GM21529 (cell line): ENCODE results near the gene SORL1.

ENCODE experiments used
- ATAC-seq: cut with Tn5 transposase; IDR thresholded peaks from one replicate; pipeline ENCODE4 v1.9.1; 2021; ENCODE audit not compliant: unreplicated experiment

Gene SORL1

DNA sequence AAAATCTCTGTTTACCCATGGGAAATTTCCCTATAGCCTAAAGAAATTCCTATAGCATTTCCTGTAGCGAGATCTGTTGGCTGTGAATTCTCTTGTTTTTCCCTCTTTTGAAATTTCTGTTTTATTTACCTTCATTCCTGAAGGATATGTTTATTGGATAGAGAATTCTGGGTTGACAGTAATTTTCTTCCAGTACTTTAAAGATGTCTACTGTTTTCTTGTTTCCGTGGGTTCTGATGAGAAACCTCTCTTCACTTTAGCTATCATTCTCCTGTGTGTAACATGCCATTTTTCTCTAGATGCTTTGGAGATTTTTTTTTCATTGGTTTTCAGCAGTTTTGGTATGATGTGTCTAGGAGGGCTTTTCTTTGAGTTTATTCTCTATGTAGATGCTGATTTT is 78.1 kb downstream of the SORL1 start:
- ATAC-seq, result no peak

DNA sequence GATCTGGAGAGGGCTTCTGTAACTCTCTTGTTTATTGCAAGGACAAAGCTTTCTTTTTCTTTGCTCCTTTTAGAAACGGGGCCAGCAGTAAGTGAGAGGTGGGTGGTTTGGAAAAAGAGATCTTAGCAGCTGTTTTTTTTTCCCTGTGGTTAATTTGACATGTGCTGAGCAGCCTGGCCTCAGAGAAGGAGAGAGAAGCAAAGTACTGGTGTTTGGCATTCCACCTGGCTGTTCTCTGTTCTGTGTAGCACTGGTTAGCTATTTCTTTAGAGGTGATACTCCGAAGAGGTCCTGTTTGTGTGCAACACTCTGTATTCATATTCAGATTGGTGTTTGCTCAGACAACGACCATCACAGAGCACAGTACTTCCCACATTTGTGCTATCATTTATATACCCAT is 81.5 kb downstream of the SORL1 start:
- no peak for ATAC-seq

DNA sequence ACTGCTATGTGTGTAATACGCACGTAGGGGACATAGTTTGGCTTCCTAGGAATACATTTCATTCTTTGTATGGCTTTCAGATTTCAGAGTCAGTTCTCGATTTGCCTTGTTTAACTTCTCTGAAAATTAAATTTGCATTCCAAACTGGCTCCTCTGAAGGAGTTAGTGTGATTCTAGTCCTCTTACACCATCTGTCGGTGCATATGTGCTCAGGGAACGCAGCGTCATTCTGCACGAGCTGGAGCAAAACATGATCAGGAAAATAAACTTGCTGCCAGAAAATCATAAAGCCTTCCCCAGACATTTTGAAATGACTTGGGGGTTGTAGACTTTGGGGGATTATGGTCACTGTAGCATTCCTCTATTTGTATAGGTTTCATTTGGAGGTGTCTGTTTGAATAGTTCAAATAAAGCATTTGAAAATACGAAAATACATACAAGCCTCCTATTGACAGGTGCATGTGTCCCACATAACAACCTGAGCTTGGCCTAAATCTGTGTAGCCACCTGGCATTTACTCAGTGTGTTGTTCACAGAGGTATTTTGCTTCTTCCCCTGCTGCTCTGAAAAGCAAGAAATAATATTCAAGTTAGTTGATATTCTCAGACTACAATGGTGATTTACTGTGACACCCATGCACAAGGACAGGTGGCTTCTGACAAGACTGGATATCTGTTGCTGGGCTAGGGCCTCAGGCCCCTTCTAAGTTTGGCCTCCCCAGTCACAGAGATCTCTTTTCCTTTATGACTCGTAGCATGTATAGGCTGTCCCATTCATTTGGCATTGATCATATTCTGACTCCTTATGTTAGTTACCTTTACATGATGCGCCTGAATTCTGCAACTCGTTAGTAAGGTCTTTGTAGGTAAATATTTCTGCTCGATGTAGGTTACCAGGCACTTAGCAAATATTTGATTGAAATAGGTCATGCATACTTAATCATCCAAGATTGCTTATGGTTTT is 82.3 kb downstream of the SORL1 start:
- ATAC-seq, result no peak

DNA sequence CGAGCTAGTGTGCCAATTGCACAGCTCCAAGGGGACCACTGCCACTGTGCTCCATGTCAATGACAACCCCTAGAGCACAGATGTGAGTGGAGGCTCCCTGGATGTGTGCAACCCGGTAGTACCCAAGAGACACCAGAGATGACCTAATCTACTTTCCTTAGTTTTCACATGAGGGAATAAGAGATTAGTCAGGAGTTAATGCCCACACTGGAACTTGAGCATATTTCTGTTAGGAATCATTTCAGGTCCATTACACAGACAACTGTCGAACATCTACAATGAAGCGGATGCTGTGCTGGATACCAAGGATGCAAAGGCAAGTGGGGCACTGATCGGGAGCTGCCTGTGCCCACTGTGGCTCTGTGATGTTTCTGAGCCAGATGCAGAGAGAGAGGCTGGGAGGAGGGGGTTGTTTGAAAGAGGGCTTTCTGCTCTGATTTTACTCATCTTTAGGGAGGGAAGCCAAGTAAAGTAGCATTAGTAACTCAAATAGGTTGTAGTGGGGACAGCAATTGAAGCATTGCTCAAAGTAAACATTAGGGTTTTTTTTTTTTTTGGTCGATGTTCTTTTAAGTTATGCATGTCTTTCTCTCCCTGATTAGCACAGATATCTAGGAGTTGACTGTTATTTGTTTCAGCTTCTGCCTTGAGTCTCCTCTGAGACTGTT is 83.1 kb downstream of the SORL1 start:
- ATAC-seq, result no peak

DNA sequence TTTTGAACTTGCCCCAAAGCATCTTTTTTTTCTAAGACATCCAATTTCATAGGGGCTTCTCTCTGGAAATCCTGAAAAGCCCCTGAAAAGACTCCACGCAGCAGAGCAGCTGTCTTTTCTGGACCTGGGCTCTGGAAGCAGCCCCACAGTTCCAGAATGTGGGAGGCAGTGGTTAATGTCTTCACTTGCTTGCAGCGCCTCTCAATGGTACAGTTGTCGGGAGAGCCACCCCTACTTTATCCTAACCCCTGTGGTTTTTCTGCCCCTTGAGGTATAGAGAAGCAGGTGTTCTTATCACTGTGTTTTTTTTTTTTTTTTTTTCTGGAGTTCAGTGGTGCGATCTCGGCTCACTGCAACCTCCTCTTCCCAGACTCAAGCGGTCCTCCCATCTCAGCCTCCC is 84.0 kb downstream of the SORL1 start:
- no peak for ATAC-seq

DNA sequence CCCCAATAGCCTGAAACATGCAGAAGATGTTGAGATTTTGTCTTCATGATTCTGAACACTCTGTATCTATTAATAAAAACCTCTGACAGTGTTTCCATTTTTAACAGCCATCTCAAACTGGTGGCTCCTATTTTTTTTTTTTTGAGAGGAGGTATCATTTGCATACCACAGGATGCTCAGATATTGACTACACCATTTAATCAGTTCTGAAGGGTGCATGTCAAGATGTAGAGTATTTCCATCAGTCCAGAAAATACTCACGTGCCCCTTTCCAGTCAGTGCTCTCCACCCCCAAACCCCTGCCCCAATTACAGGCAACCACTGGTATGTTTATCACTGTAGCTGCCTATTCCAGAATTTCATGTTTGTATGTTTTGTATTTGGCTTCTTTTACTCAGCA is 85.9 kb downstream of the SORL1 start:
- peak; percentile 79 for ATAC-seq

DNA sequence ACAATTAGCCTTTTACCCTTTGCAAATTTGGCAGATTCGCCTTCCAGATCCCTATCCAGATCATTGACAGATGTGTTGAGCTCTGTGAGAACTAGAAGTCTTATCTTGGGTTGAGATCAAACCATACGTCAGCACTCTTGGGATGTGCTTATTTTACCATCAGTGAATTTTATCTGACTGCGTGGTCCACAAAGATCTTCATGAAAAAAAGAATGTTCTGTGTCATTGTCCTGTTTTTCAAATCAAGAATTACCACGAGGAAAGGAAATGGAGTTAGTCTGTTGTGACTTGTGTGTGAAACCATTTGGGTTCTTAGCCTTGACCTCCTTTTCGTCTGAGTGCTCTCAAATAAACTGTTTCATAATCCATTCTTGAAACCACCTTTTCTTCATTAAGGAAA is 86.9 kb downstream of the SORL1 start:
- ATAC-seq, result no peak

DNA sequence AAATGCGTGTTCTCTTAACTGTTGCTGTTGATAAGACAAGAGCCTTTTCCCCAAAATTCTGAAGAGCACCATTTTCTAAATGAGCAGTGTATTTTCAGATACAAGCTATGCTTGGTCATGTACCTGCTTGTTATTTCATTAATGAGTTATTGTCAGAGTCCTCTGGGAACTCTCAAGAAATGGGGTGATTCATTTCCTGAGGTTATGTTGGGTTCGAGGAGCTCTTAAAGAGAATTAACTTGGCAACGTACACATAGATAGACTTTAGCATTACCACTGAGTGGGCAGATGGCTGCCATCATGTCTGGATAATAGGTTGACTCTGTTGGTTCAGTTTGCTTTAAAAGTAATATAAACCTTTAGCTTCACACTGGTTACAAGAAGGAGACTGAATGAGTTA is 88.5 kb downstream of the SORL1 start:
- no peak for ATAC-seq

DNA sequence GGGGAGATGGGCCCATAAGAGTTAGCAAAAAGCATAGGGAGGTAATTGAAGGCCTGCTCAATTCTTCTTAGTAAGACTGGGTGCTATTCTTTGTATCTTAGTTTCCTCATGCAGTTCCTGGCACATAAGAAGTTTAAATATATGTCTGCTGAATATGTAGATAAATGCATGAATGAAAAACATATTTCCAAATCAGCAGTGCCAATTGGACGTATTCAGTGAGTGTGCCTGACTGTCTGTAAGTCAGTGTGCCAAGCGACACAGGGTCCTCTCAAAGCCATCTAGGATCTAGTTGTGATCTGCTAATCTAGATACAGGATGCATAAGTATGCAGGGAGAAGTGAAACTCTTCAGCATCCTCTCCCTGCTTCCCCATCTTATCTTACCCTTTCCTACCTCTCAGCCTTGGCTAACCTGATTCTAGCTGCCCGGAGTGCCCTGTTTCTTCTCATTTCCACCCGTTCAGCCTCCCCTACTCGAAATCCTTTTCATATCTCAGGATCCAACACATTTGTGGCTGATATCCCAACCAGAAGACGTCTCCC is 91.8 kb downstream of the SORL1 start:
- no peak for ATAC-seq

DNA sequence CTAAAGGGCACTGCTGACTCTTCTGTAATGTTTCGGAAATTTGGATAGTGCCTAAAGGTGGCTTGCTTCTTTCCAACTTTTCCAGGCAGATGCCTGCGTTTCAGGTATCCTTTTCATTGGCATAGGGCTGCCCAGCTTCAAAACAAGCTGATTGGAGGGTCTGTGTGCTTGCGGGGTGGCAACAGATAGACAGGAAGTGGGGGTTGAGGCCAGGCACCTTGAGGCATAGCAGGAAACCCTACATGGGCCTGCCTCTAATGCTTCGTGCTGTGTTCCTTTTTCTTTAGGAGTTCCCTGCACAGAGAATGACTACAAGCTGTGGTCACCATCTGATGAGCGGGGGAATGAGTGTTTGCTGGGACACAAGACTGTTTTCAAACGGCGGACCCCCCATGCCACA is 92.8 kb downstream of the SORL1 start:
- no peak for ATAC-seq

DNA sequence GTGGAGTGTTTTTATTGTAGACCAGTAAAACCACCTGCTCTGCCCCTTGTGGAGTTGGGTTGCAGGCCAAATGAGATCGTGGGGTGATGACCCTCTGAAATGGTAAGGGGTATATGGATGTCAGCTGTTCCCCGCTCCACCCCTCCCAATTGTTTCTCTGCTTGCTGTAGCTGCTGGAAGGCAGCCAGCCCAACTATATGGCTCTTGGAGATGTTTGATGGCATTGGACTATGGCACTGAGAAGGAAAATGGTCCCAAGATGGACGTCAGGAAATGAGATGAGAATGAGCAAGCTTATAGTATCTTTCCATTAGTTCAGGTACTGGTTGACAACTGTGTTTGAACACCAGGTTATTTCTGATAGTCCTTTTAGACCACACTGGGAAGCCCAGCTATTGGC is 95.5 kb downstream of the SORL1 start:
- no peak for ATAC-seq

DNA sequence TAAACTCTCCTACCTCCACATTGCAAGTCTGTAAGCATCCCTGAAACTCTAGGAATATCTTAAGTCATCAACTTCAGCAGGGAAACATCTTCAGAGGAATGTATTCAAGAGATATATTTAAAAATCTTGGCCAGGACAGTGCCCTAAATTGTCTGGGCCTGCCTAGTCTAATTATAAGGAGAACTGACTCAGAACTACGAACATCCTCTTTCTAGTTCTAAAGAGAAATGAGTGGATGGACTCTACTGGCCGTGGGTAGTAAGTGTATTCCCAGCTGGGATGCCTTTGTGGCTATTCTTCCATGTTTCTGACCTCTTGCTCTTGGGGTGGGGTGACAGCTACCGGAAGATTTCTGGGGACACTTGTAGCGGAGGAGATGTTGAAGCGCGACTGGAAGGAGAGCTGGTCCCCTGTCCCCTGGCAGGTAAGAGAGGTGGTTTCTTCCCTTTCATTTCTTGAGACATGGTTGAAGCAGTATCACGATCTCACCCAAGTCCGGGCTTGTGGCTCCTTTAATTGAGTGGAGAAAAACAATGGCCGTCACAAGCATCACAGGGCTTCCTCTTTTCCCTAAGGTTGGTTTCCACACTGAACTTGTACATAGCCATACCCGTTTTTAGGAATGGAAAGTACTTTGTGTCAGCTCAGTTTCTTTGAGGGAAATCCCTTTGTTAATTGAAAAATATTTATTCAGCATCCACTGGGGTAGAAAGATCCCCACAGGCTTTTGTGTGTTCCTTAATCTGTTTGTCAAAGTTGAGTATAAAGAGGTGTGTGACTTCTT is 98.3 kb downstream of the SORL1 start:
- ATAC-seq, result no peak

DNA sequence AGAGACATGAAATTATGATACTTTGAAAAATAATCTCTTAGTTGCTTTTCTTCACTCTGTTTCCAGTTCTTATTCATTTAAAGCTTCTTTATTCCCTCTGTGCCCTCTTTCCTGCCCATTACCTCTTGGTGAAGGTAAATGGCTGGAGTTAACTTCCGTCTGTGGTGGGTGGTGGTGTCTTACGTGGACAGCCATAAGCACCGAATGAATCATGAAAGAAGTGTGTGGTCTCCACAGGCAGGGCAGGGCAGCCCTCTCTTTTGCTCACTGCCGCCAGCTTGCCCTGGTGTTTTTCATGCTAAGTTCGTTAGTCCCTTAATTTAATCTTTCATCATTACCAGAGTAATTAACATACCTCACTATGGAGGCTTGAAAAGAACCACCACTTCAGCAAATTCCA is 99.3 kb downstream of the SORL1 start:
- no peak for ATAC-seq

DNA sequence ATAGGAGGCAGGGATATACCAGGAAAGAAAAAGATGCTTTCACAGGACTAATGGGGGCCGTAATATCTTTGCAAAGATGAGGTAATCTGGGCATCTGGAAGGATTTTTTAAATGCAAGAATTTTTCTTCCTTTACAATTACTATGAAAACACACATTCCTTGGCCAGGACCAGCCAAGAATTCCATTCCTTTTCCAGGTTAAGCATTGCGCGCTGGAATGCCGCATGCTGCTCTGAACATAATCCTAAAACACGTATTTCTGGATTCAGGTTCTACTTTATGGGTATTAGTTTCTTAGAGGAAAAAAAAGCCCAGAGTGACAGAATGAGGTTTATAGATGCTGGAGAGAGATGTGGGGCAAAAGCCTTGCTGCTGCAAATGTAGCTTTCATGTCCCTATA is 100.0 kb downstream of the SORL1 start:
- ATAC-seq, result no peak

DNA sequence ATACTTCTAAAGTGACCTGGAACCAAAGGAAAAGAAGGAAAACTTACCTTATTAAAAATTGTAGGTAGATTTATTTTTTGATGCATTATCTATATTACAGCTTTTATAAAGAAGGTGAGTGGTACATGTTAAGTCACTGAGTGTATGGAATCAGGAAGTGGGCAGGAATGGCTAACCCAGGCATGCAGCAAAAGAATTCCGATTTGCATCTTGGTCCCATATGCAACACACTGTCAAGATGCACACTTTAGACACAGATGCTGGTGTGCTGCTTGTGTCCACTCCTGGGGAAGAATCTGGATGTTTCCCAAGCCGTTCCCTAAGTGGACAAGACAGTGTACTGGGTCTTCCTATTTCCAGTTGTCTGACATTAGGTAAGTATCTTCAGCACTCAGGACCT is 100.5 kb downstream of the SORL1 start:
- ATAC-seq, result no peak

DNA sequence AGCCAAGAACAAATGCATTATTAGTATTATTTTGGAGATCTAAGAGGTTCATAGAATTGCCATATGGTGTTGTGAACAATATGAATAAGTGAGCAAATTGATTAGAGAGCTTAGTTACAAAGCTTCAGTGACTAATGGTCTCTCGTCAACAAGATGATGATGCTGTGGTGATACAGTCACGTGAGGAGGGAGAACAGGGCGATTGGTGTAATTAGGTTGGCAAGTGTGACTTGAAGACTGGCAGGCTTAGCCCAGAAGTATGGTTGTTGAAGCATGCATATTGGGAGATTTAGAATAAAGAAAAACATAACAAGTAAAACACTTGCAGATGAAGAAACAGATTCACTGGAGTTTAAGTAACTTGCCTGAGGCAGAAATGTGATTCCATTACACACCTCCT is 101.3 kb downstream of the SORL1 start:
- ATAC-seq, result no peak

DNA sequence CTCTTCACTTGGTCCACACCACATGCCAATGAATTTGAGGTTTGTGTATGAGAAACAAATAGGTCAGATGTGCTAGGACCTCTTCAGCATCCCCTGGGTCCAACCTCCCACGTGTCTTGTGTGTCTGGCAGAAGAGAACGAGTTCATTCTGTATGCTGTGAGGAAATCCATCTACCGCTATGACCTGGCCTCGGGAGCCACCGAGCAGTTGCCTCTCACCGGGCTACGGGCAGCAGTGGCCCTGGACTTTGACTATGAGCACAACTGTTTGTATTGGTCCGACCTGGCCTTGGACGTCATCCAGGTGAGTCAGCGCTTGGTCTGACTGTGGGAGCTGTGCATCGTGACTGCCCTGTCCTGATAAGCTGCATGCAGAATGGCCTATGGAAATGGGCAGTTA is 101.7 kb downstream of the SORL1 start:
- no peak for ATAC-seq

DNA sequence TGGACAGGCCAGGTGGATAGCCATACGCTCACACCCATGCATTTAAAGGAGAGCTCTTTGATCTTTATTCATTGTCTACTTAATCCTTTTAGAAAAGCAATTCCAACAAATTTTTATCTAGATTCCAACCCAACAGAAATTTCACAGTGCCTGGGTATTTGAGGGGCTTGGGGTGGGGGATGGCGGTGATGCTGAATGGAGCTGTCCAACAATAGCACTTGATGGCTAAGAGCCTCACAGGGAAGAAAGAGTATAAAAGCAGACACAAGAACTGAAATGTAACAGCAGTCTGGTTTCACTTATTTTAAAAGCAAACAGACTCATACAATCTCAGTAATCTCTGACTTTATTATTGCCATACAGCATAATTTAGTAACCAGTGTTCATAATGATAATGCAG is 102.4 kb downstream of the SORL1 start:
- no peak for ATAC-seq

DNA sequence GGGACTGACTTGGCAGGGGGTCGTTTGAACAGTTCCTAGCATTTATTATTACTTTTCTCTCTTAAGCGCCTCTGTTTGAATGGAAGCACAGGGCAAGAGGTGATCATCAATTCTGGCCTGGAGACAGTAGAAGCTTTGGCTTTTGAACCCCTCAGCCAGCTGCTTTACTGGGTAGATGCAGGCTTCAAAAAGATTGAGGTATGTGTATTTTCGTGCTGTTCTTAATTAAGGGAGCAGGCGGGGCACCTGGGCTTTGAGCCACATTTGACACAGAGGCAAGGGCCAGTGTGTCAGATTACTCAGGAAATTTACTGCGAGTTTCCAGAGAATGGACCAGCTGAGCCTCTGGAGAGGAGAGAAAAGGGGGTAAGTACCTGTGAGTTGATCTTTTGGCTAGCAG is 103.0 kb downstream of the SORL1 start:
- no peak for ATAC-seq

DNA sequence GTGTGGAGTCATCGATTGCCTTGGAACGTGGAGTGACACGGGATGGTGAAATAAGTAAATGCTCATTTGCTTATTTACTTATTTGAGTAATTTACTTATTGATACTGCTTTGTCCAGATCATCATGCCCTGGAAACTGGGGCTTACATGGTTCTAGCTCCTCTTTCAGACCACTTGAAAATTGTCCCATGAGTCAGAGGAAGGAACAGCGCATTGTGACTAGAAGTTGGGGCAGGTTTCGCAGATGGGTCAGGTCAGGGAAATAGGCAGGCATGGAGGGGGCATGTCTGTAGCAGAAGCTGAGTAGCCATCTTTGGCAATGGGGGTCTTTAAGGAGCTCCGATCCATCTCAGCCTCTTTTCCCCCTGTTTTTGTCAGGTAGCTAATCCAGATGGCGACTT is 104.8 kb downstream of the SORL1 start:
- ATAC-seq, result no peak

DNA sequence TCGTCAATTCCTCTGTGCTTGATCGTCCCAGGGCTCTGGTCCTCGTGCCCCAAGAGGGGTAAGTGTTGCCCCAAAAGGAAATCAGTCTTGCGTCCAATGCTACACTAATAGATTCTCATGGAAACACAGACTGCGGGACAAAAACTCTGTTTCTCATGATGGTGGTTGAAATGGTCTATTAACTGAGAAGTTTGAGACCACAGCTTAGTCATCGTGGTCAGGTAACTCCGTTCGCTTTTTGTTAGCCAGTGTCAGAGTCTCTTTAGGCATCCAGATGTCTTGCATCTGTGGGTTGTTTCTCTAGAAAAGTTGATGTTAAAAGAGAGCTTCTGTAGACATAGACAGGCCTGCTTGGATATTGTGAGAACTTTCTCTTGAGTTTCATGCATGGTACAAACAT is 105.2 kb downstream of the SORL1 start:
- ATAC-seq, result peak; percentile 83
